ENCODE measurements around the gene PSD4.

Gene PSD4

GRCh38 chr2:113219889-113220641 is 46.3 kb downstream of the PSD4 start:
- DNase-seq (ENCODE audit: low read depth in 2 of 3, low spot score in 1 of 3) = no peak

GRCh38 chr2:113220970-113221708 is 47.4 kb downstream of the PSD4 start:
- DNase-seq (ENCODE audit: low read depth in 2 of 3, low spot score in 1 of 3) = no peak

- no peak for DNase-seq (ENCODE audit: low read depth in 2 of 3, low spot score in 1 of 3)
Measured at GRCh38 chr2:113221846-113222245, 48.1 kb downstream of the PSD4 start.

GRCh38 chr2:113223813-113224212 is 50.0 kb downstream of the PSD4 start:
- no peak for DNase-seq (ENCODE audit: low read depth in 2 of 3, low spot score in 1 of 3)

- DNase-seq (ENCODE audit: low read depth in 2 of 3, low spot score in 1 of 3) = no peak
Measured at GRCh38 chr2:113224647-113225236, 51.0 kb downstream of the PSD4 start.

GRCh38 chr2:113225263-113226259 is 51.8 kb downstream of the PSD4 start:
- DNase-seq (ENCODE audit: low read depth in 2 of 3, low spot score in 1 of 3) = no peak

GRCh38 chr2:113226462-113226861 is 52.7 kb downstream of the PSD4 start:
- DNase-seq (ENCODE audit: low read depth in 2 of 3, low spot score in 1 of 3) = no peak

- DNase-seq (ENCODE audit: low read depth in 2 of 3, low spot score in 1 of 3) = no peak
Measured at GRCh38 chr2:113227290-113227689, 53.5 kb downstream of the PSD4 start.

GRCh38 chr2:113227698-113228097 is 53.9 kb downstream of the PSD4 start:
- no peak for DNase-seq (ENCODE audit: low read depth in 2 of 3, low spot score in 1 of 3)

GRCh38 chr2:113228351-113228750 is 54.6 kb downstream of the PSD4 start:
- no peak for DNase-seq (ENCODE audit: low read depth in 2 of 3, low spot score in 1 of 3)

GRCh38 chr2:113228991-113229716 is 55.4 kb downstream of the PSD4 start:
- DNase-seq (ENCODE audit: low read depth in 2 of 3, low spot score in 1 of 3) = no peak

- DNase-seq (ENCODE audit: low read depth in 2 of 3, low spot score in 1 of 3) = no peak
Measured at GRCh38 chr2:113229795-113230194, 56.0 kb downstream of the PSD4 start.

- no peak for DNase-seq (ENCODE audit: low read depth in 2 of 3, low spot score in 1 of 3)
Measured at GRCh38 chr2:113230531-113230930, 56.8 kb downstream of the PSD4 start.

- DNase-seq (ENCODE audit: low read depth in 2 of 3, low spot score in 1 of 3) = no peak
Measured at GRCh38 chr2:113231064-113231463, 57.3 kb downstream of the PSD4 start.

GRCh38 chr2:113232123-113232522 is 58.4 kb downstream of the PSD4 start:
- DNase-seq (ENCODE audit: low read depth in 2 of 3, low spot score in 1 of 3) = no peak

GRCh38 chr2:113232740-113233139 is 59.0 kb downstream of the PSD4 start:
- no peak for DNase-seq (ENCODE audit: low read depth in 2 of 3, low spot score in 1 of 3)

GRCh38 chr2:113233593-113234550 is 60.1 kb downstream of the PSD4 start:
- no peak for DNase-seq (ENCODE audit: low read depth in 2 of 3, low spot score in 1 of 3)

- DNase-seq (ENCODE audit: low read depth in 2 of 3, low spot score in 1 of 3) = no peak
Measured at GRCh38 chr2:113234721-113235346, 61.1 kb downstream of the PSD4 start.
